T-helper 2 cell treated with Interferon-gamma antibody and Interleukin-4, amounts not matched to agents 5 μg/mL and 100 μg/mL, for 36 hours (primary cell): ENCODE measurements around the gene PEPD.

Experiments
- DNase-seq: peaks from one replicate; pipeline ENCODE4 v3.0.0; 2021; ENCODE audit warnings: low spot score
- H3K27ac Mint-ChIP-seq: one replicate; pipeline ENCODE4 v1.8.0; 2021; ENCODE audit warnings: mild to moderate bottlenecking, mixed read lengths
- H3K27me3 Mint-ChIP-seq: one replicate; pipeline ENCODE4 v1.8.0; 2021; ENCODE audit warnings: low read depth, mixed read lengths
- H3K36me3 Mint-ChIP-seq: one replicate; pipeline ENCODE4 v1.8.0; 2021; ENCODE audit warnings: low read depth, mixed read lengths
- H3K4me1 Mint-ChIP-seq: one replicate; pipeline ENCODE4 v1.8.0; 2021; ENCODE audit warnings: low read depth, mixed read lengths
- H3K4me3 Mint-ChIP-seq: one replicate; pipeline ENCODE4 v1.8.0; 2022; ENCODE audit warnings: mild to moderate bottlenecking, moderate library complexity, mixed read lengths
- H3K9me3 Mint-ChIP-seq: one replicate; pipeline ENCODE4 v1.8.0; 2021; ENCODE audit warnings: mixed read lengths

Gene PEPD

DNA sequence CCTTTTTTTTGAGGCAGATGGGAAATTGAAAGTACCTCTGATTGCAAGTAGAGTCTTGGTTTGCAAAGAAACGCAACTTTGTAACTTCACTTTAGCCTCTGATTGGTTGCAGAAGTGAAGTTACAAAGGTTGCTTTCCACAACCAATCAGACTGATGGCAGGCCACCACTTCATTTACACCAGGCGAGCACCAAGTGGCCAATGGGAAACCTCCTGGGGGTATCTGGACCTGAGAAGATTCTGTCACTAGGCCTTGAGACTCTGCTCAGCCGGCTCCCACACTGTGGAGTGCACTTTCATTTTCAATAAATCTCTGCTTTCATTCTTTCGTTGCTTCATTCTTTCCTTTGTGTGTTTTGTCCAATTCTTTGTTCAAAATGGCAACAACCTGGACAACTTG lies 19.1 kb downstream of the PEPD start:
- Mint-ChIP-seq H3K9me3 (no peaks in the 10 kb centered on the region), H3K36me3 (no peaks in the 10 kb centered on the region), H3K4me1 (no peaks in the 10 kb centered on the region), H3K27ac (no peak overlapping the region), H3K27me3 (no peaks in the 10 kb centered on the region), H3K4me3 (no peak overlapping the region)
- DNase-seq = no peak

DNA sequence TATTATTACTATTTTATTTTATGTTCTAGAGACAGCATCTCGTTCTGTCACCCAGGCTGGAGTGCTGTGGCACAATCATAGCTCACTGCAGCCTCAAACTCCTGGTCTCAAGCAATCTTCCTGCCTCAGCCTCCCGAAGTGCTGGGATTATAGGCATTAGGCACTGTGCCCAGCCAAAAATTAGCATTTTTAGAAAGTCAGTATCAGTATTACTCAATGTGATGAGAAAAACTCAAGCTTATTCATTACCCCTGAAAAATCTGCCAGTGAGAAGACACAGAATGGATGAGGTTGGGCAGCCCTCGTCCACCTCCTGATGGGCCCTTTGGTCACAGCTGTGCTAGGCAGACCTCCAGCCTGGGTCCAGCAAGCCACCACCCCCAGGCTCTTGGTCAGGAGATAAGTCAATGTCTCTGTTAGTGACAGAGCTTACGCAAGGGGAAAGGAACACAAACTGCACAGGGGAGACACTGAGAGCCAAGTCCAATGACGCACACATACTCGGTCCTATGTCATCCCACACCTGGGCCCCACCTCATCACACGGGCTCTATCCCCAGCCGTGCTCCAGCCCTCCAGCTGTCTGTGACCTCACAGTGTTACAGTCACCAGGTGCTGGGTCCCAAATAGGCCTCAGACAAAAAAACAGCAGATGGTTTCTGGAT lies 19.8 kb downstream of the PEPD start:
- Mint-ChIP-seq H3K9me3 (no peaks in the 10 kb centered on the region), H3K4me3 (no peak overlapping the region), H3K27me3 (no peaks in the 10 kb centered on the region), H3K36me3 (no peaks in the 10 kb centered on the region), H3K4me1 (no peaks in the 10 kb centered on the region), H3K27ac (no peak overlapping the region)
- DNase-seq = no peak

GRCh38 chr19:33500991-33501390 lies 20.6 kb downstream of the PEPD start:
- Mint-ChIP-seq H3K36me3 (no peaks in the 10 kb centered on the region), H3K4me3 (no peak overlapping the region), H3K9me3 (no peaks in the 10 kb centered on the region), H3K27me3 (no peaks in the 10 kb centered on the region), H3K4me1 (no peaks in the 10 kb centered on the region), H3K27ac (no peak overlapping the region)
- DNase-seq = no peak

DNA sequence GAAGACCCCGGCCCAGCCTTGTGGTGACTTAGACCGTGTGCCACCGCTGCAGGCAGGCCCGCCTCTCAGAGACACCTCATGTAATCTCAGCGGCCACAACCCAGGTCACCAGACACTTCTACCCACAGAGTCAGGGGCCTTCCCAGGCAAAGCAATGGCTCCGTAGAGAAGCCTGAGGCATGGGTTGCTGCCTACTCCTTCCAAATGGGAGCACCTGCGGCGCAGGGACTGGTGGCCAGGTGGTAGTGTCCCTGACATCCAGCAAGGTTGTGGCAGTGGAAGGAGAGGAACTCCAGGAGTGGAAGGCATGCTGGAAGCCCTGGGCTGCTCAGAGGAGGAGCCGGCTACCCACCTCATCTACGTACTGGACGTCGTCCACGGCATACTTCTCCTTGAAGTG lies 21.0 kb downstream of the PEPD start:
- Mint-ChIP-seq H3K9me3 (no peaks in the 10 kb centered on the region), H3K27ac (no peak overlapping the region), H3K4me1 (no peaks in the 10 kb centered on the region), H3K36me3 (no peaks in the 10 kb centered on the region), H3K4me3 (no peak overlapping the region), H3K27me3 (no peaks in the 10 kb centered on the region)
- no peak for DNase-seq

GRCh38 chr19:33499671-33500506 lies 21.7 kb downstream of the PEPD start:
- Mint-ChIP-seq H3K36me3 (no peaks in the 10 kb centered on the region), H3K4me3 (no peak overlapping the region), H3K4me1 (no peaks in the 10 kb centered on the region), H3K9me3 (no peaks in the 10 kb centered on the region), H3K27me3 (no peaks in the 10 kb centered on the region), H3K27ac (no peak overlapping the region)
- DNase-seq = no peak

GRCh38 chr19:33499248-33499647 lies 22.3 kb downstream of the PEPD start:
- Mint-ChIP-seq H3K9me3 (no peaks in the 10 kb centered on the region), H3K27ac (no peak overlapping the region), H3K36me3 (no peaks in the 10 kb centered on the region), H3K4me1 (no peaks in the 10 kb centered on the region), H3K27me3 (no peaks in the 10 kb centered on the region), H3K4me3 (no peak overlapping the region)
- DNase-seq = no peak

DNA sequence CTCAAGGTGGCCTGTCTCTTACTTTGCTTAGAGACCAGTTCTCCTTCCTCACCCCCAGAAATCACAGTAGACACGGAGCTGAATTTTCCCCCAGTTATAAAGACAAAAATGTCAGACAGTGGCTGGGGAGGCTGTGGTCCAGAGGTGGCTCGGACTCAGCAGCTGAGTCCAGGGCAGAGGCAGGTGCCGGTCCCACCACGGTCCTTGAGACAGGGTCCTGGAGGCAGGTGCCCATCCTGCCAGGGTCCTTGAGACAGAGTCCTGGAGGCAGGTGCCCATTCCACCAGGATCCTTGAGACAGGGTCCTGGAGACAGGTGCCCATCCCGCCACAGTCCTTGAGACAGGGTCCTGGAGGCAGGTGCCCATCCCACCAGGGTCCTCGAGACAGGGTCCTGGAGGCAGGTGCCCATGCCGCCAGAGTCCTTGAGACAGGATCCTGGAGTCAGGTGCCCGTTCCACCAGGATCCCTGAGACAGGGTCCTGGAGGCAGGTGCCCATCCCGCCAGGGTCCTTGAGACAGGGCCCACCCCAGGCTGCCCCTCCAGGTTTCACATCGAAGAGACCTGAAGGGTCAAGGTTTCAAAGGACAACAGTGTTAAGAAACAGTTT lies 23.1 kb downstream of the PEPD start:
- H3K4me3 Mint-ChIP-seq = no peak overlapping the region
- H3K9me3 Mint-ChIP-seq = no peaks in the 10 kb centered on the region
- H3K27ac Mint-ChIP-seq = no peak overlapping the region
- H3K36me3 Mint-ChIP-seq = no peaks in the 10 kb centered on the region
- no peak for DNase-seq
- no peaks in the 10 kb centered on the region for H3K27me3 Mint-ChIP-seq
- H3K4me1 Mint-ChIP-seq = no peaks in the 10 kb centered on the region

- DNase-seq = no peak
- Mint-ChIP-seq H3K9me3 (no peaks in the 10 kb centered on the region), H3K4me1 (no peaks in the 10 kb centered on the region), H3K4me3 (no peak overlapping the region), H3K27me3 (no peaks in the 10 kb centered on the region), H3K36me3 (no peaks in the 10 kb centered on the region), H3K27ac (no peak overlapping the region)
These were observed 23.8 kb downstream of the PEPD start for GRCh38 chr19:33497778-33498175.

GRCh38 chr19:33497131-33497777 lies 24.3 kb downstream of the PEPD start:
- Mint-ChIP-seq H3K27ac (no peak overlapping the region), H3K4me3 (no peak overlapping the region), H3K4me1 (no peaks in the 10 kb centered on the region), H3K9me3 (no peaks in the 10 kb centered on the region), H3K27me3 (no peaks in the 10 kb centered on the region), H3K36me3 (no peaks in the 10 kb centered on the region)
- DNase-seq = no peak

GRCh38 chr19:33496038-33496895 lies 25.3 kb downstream of the PEPD start:
- H3K27me3 Mint-ChIP-seq = no peaks in the 10 kb centered on the region
- H3K36me3 Mint-ChIP-seq = no peaks in the 10 kb centered on the region
- H3K4me1 Mint-ChIP-seq = no peaks in the 10 kb centered on the region
- no peak for DNase-seq
- no peaks in the 10 kb centered on the region for H3K9me3 Mint-ChIP-seq
- no peak overlapping the region for H3K27ac Mint-ChIP-seq
- no peak overlapping the region for H3K4me3 Mint-ChIP-seq

DNA sequence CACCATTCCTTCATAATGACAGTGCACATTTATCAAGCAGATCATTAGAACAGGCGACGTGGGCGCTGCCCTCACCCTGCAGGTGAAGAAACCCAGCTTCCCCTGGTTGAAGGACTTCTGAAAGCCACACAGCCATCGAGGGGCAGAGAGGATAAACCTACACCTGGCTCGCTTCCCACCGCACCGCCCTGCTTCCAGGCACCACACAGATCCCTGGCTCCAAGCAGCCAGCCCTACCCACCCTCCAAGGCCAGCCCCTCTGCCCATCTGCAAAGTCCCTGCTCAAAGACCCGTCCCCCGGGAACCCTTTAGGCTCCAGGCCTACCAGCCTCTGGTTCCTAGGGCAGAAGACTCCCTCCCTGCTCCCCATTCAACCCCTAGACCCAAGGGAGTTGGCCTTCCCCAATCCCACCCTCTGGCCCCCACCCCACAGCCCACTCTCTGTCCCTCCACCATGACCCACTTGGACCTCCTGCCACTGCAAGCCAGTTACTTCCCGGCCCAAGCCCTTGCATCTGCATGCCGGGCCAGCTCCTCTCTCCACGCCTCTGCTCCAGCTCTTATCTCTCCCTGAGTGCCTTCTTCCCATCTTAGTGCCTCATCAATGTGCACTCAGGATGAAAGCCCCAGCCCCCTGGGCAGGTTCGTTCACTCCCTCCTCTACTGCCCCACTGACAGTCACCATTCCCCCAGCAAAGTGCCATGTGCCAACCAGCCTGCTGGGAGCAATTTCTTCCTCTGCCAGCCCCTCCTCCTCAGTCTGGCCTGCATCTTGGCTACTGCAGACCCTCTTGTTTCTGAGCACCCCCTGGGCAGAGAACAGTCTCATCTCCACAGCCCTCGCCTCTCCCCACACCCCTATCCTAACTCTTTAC lies 28.0 kb downstream of the PEPD start:
- no peak for DNase-seq
- no peak overlapping the region for H3K4me3 Mint-ChIP-seq
- H3K27me3 Mint-ChIP-seq = no peaks in the 10 kb centered on the region
- H3K9me3 Mint-ChIP-seq = no peaks in the 10 kb centered on the region
- no peaks in the 10 kb centered on the region for H3K36me3 Mint-ChIP-seq
- H3K4me1 Mint-ChIP-seq = no peaks in the 10 kb centered on the region
- no peak overlapping the region for H3K27ac Mint-ChIP-seq

- no peak for DNase-seq
- Mint-ChIP-seq H3K36me3 (no peaks in the 10 kb centered on the region), H3K4me3 (no peak overlapping the region), H3K27me3 (no peaks in the 10 kb centered on the region), H3K9me3 (no peaks in the 10 kb centered on the region), H3K4me1 (no peaks in the 10 kb centered on the region), H3K27ac (no peak overlapping the region)
These were observed 28.6 kb downstream of the PEPD start for GRCh38 chr19:33492951-33493350.

DNA sequence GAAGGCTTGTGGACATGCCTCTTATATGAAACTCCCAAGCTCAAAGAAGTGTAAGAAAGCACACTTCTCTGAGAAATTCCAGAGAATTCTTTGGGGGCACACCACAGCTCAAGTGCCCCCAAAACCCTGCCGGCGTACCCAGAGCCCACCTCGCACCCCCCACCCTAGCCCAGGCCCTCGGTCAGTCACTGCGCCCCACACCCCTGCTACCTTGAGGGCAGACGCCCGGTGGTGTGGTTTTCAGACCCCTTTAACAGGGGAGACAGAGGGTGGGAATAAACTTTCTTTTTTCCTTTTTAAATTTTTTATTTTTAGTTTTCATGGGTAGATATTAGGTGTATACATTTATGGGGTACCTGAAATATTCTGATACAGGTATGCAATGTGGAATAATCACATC lies 29.5 kb downstream of the PEPD start:
- Mint-ChIP-seq H3K4me3 (no peak overlapping the region), H3K27me3 (no peaks in the 10 kb centered on the region), H3K4me1 (no peaks in the 10 kb centered on the region), H3K27ac (no peak overlapping the region), H3K36me3 (no peaks in the 10 kb centered on the region), H3K9me3 (no peaks in the 10 kb centered on the region)
- no peak for DNase-seq
